ENCODE measurements around the gene MRFAP1L1.
"Not testable (repeated sequence)": the region's sequence is repeated elsewhere in the genome, so short reads cannot be mapped to it uniquely, and the experiment has no call there.

Gene MRFAP1L1

DNA sequence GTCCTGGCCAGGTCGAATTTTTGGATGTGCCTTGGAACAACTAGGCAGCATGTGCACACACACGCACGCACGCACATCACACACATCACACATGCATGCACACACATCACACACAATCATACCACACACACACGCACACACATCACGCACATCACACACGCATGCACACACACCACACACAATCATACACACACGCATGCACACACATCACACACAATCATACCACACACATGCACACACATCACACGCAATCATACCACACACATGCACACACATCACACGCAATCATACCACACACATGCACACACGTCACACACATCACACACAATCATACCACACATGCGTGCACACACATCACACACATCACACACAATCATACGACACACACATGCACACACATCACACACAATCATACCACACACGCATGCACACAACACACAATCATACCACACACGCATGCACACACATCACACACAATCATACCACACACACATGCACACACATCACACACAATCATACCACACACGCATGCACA lies 15.8 kb upstream of the MRFAP1L1 start:
- DNase-seq, ATAC-seq, H3K27me3 Mint-ChIP-seq, H3K27ac Mint-ChIP-seq, H3K4me3 Mint-ChIP-seq, H3K9me3 Mint-ChIP-seq: not testable (repeated sequence)
- peaks cover 16% of the 10 kb centered on the region for H3K4me1 Mint-ChIP-seq

DNA sequence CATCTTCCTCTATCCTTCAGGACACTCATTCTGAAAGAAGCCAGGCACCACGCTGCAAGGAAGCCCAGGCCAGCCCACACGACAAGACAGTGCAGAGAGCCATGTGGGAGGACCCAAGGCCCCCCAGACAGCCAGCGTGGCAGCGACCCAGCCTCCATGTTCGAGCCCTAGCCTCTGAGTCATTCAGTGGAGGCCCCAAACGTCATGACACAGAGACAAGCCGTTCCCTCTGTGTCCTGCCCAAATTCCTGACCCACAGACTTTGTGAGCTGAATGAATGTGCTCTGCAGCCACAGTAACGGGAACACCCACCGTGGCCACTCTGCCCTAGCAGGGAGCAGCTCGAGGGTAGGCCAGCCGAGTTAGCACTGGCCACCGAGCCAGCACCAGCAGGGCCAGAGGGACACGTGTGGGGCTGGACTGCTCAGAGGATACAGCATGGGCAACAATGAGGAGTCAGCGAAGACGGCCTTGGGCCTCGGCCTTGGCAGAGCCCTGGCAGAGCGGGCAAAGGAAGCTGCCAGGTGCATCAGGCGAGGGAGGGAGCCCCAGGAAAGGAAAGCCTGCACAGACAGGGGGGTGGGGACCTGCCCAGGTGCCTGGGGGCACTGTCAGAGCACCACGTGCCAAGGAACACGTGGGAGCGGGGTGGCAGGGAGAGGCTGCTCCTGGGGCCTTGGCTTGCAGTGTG lies 14.9 kb upstream of the MRFAP1L1 start:
- no peaks in the 10 kb centered on the region for H3K27me3 Mint-ChIP-seq
- ATAC-seq (no peak), DNase-seq (no peak)
- H3K9me3 Mint-ChIP-seq = no peaks in the 10 kb centered on the region
- H3K4me3 Mint-ChIP-seq = no peak overlapping the region
- peaks cover 23% of the 10 kb centered on the region for H3K4me1 Mint-ChIP-seq
- H3K27ac Mint-ChIP-seq = no peak overlapping the region

DNA sequence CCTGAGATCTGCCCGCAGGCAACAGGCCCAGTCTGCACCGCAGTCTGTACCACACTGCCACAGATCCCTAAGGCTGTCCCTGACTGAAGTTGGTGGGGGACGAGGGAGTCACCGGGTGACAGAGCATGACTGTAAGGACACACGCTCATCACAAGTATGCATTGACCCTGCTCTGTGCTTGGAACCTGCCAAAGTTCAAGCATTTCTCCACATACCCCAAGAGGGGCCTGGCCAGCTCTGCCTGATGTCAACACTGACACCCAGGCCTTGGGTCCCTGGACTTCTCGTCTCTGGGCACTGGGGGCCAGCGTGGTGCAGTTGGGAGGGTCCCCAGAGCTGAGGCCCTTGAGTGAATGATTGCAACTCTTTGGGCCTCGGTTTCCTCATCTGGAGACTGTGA lies 14.2 kb upstream of the MRFAP1L1 start:
- H3K4me3 Mint-ChIP-seq = no peak overlapping the region
- H3K4me1 Mint-ChIP-seq = peaks cover 27% of the 10 kb centered on the region
- H3K27ac Mint-ChIP-seq = no peak overlapping the region
- H3K9me3 Mint-ChIP-seq = no peaks in the 10 kb centered on the region
- ATAC-seq (no peak), DNase-seq (no peak)
- H3K27me3 Mint-ChIP-seq = no peaks in the 10 kb centered on the region

DNA sequence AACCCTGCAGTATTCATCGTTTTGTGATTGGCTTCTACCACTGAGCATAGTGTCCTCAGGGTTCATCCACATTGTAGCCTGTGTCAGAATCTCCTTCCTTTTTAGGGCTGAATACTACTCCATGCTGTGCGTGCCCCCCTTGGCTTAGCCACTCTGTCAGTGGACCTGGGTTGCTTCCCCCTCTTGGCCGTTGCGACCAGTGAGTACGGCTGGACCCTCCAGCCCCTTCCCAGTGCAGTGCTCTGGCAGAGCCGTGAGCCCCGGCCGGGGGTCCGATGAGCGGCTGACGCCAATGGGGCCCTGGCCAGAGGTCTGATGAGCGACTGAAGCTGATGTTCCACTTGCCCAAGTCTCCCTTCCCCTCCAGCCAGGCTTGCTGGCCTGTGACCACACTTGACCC lies 13.2 kb upstream of the MRFAP1L1 start:
- DNase-seq (no peak), ATAC-seq (no peak)
- peaks cover 28% of the 10 kb centered on the region for H3K4me1 Mint-ChIP-seq
- H3K27me3 Mint-ChIP-seq = no peaks in the 10 kb centered on the region
- H3K27ac Mint-ChIP-seq = no peak overlapping the region
- no peaks in the 10 kb centered on the region for H3K9me3 Mint-ChIP-seq
- H3K4me3 Mint-ChIP-seq = no peak overlapping the region

DNA sequence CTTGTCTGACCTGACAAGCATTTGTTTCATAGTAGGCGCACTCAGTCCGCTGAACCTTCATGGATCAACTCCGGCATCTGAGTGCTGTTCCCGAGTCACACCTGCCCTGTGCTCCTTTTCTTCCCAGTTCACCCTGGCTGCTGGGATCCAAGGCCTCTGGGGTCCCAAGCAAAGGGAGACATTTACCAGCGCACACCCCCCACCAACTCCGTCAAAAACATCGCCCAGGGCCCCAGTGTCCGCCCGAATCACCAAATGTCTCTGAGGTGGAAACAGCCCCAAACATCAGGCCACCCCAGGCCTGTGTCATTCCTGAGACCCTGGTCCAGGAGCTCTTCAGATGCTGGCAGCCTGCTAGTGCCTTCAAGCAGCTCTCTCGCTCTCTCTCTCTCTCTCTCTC lies 11.5 kb upstream of the MRFAP1L1 start:
- ATAC-seq (no peak), DNase-seq (no peak)
- Mint-ChIP-seq H3K4me1 (peaks cover 26% of the 10 kb centered on the region), H3K27me3 (no peaks in the 10 kb centered on the region), H3K4me3 (no peak overlapping the region), H3K27ac (no peak overlapping the region), H3K9me3 (no peaks in the 10 kb centered on the region)

DNA sequence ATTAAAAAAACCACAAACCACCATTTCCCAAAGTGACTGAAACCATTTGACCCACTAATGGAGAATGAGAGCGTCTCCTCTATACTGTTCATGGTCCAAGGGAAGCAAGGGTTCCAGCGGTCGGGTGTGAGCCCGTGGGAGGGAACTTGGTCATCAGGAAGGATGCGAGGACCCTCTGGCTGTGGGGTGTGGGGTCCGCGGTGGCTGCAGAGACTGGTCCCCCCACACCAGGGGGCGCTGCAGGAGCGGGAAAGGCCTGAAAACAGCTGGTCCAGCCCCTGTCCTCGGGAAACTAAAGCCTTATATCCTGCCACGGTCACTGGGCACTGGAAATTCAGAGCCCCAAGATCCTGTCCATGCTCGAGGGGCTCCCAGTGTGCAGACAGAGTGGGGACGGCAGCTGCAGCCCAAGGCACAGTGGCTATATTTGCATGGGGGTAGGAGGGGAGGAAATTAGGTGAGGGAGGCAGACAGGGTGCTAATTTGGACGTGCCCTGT lies 10.6 kb upstream of the MRFAP1L1 start:
- no peaks in the 10 kb centered on the region for H3K27me3 Mint-ChIP-seq
- DNase-seq (peak; percentile 77 to 82), ATAC-seq (peak; percentile 61)
- H3K9me3 Mint-ChIP-seq = no peaks in the 10 kb centered on the region
- peak overlapping the region in 1 of 2 donors; percentile 48 for H3K27ac Mint-ChIP-seq
- peaks cover 34% of the 10 kb centered on the region for H3K4me1 Mint-ChIP-seq
- peak overlapping the region; percentile 77 to 79 for H3K4me3 Mint-ChIP-seq

DNA sequence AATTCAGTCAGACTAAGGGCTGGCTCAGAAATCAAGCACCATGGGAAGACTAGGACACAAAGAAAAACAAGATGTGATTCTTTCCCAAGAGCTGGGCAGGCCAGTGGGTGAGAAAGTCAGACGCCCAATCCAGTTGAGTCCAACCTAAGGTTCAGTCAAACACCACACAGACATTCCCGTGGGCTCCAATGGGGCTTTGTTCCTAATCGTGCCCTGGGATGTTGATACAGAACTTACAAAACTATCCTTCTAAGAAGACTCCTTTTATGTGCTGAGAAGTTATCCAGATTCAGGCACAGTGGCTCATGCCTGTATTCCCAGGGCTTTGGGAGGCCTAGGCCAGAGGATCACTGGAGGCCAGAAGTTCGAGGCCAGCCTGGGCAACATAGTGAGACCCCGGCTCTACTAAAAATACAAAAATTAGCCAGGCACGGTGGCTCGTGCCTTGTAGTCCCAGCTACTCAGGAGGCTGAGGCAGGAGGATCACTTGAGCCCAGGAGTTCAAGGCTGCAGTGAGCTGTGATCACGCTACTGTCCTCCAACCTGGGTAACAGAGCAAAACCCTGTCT lies 10.0 kb upstream of the MRFAP1L1 start:
- no peak overlapping the region for H3K4me3 Mint-ChIP-seq
- H3K27me3 Mint-ChIP-seq = no peaks in the 10 kb centered on the region
- peaks cover 34% of the 10 kb centered on the region for H3K4me1 Mint-ChIP-seq
- H3K9me3 Mint-ChIP-seq = no peaks in the 10 kb centered on the region
- no peak for ATAC-seq
- H3K27ac Mint-ChIP-seq = no peak overlapping the region
- DNase-seq = no peak

DNA sequence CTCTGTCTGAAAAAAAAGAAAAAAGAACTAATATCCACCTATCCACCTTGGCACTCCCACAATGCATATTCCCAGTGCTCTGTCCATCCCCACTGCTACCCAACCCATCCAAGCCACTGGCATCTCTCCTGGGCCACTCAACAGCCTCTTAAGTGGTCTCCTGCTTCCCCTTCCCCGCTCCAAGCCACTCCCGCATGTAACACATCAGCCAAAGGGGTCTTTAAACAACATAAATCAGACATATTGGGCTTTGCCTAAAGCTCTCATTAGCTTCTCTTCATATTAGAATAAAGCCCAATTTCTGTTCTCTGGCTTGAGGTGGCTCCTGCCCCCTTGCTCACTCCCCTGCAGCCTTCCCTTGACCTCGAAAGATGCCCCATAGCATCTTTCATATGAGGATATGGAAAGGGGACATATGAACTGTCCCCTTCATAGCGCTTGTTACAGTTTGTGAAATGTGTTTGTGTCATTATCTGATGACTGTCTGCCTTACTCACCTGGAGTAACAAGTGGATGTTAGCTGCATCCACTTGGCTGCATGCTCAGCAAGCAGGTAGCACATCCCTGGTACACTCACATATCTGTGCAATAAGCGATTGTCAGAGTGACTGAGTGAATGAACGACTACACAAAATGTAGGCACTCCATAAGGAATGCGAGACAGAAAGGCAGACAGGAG lies 9.4 kb upstream of the MRFAP1L1 start:
- ATAC-seq (no peak), DNase-seq (no peak)
- Mint-ChIP-seq H3K27ac (no peak overlapping the region), H3K9me3 (no peaks in the 10 kb centered on the region), H3K4me1 (peaks cover 34% of the 10 kb centered on the region), H3K4me3 (peak overlapping the region in 1 of 2 donors; percentile 42), H3K27me3 (no peaks in the 10 kb centered on the region)

DNA sequence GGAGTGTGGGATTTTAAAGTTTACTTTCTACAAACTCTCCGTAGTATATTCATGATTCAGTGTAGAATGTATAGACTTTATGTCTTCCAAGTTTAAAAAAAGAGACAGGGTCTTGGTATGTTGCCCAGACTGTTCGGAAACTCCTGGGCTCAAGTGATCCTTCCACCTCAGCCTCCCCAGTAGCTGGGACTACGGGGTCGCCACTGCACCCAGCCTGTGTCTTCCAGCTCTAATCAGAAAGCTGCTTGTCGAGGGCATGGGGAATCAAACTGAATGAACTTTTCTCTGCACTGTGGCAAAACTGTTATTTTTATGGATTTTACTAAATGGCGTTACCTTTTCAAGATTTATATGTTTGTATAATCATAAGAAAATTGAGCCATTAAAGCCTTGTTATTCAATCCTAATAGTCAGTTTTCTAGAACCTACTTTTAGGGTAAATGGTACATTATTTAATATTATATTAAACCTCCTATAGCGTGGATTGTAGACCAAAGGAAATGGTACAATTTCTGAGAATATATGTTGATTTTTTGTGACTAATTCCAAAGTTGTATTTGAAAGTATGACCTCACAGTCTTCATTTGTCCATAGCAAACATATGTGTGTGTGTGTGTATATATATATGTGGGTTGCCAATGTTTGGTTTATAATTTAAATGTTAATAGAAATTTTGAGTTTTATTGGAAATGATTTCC lies 7.4 kb upstream of the MRFAP1L1 start:
- no peak for ATAC-seq
- no peaks in the 10 kb centered on the region for H3K9me3 Mint-ChIP-seq
- no peak for DNase-seq
- H3K4me3 Mint-ChIP-seq = peak overlapping the region; percentile 92 to 95
- peak overlapping the region; percentile 89 to 96 for H3K27ac Mint-ChIP-seq
- H3K27me3 Mint-ChIP-seq = no peaks in the 10 kb centered on the region
- H3K4me1 Mint-ChIP-seq = peaks cover 34% of the 10 kb centered on the region

DNA sequence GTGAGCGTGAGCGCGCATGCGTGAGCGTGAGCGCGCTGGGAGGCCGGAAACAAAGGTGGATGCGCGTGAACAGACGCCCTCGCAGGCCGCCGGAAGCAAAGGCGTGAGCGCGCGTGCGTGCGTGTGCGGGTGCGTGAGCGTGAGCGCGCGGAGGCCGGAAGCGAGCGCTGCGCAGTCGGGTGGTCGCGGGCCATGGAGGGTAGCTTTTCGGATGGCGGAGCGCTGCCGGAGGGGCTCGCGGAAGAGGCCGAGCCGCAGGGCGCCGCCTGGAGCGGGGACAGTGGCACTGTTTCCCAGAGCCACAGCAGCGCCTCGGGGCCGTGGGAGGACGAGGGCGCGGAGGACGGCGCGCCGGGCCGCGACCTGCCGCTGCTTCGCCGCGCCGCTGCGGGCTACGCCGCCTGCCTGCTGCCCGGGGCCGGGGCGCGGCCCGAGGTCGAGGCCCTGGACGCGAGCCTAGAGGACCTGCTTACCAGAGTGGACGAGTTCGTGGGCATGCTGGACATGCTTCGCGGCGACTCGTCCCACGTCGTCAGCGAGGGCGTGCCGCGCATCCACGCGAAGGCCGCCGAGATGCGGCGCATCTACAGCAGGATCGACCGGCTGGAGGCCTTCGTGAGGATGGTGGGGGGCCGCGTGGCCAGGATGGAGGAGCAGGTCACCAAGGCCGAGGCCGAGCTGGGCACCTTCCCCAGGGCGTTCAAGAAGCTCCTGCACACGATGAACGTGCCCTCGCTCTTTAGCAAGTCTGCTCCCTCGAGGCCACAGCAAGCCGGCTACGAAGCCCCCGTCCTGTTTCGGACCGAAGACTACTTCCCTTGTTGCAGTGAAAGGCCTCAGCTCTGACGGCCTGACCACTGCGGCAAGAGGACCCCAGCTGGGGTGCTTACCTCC lies 6.6 kb upstream of the MRFAP1L1 start, which contains the start of gene BLOC1S4:
BLOC1S4 (plus strand) TSS at position 157 of the 894 bp plus-strand sequence; CDS start at position 193, 36 bp downstream.
- H3K27ac Mint-ChIP-seq = peak within 1 kb of the TSS; percentile 95 to 98
- H3K27me3 Mint-ChIP-seq = no peaks in the 10 kb centered on the region
- H3K9me3 Mint-ChIP-seq = no peaks in the 10 kb centered on the region
- peak; percentile 88 for ATAC-seq
- DNase-seq = peak; percentile 90 to 91
- H3K4me3 Mint-ChIP-seq = peak within 1 kb of the TSS; percentile 92 to 95
- H3K4me1 Mint-ChIP-seq = peaks cover 38% of the 10 kb centered on the region

DNA sequence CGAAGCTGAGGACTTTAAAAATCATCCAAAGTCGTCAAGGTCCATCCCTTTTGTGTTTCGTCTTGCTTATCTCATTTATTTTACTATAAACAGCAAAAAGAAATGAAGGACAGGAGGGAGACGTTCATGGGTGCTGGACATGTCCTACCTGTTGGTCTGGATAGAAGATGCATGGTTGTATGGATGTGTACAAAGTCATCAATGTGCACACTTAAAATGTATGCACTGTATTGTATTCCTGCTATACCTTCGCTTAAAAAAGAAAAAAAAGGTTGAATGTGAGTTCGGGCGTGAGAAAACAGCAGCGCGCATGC lies 6.0 kb upstream of the MRFAP1L1 start:
- peak overlapping the region; percentile 95 to 98 for H3K27ac Mint-ChIP-seq
- no peak for ATAC-seq
- DNase-seq = no peak
- H3K4me3 Mint-ChIP-seq = peak overlapping the region; percentile 92 to 95
- H3K4me1 Mint-ChIP-seq = peaks cover 41% of the 10 kb centered on the region
- H3K27me3 Mint-ChIP-seq = no peaks in the 10 kb centered on the region
- no peaks in the 10 kb centered on the region for H3K9me3 Mint-ChIP-seq

DNA sequence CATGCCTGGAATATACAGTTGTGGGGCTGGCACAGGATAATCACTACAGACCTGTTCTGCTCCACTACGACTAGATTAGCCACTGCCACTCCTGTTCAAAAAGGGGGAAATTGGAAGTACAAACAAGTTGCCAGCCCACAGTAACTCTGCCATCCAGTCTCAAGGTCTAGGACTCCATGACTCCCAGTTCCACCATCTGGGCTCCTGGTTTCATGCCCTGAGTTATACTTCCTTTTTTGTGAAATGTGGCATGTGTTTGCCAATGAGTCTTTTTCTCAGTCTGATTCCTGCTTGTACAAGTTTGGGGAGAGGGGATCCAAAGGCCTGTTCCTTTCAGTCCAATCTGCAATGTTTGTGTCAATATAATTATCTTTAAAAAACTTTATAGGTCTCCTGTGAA lies 5.3 kb upstream of the MRFAP1L1 start:
- Mint-ChIP-seq H3K27me3 (no peaks in the 10 kb centered on the region), H3K9me3 (no peaks in the 10 kb centered on the region), H3K4me1 (peaks cover 41% of the 10 kb centered on the region), H3K27ac (no peak overlapping the region), H3K4me3 (peak overlapping the region; percentile 8 to 43)
- ATAC-seq (no peak), DNase-seq (no peak)

DNA sequence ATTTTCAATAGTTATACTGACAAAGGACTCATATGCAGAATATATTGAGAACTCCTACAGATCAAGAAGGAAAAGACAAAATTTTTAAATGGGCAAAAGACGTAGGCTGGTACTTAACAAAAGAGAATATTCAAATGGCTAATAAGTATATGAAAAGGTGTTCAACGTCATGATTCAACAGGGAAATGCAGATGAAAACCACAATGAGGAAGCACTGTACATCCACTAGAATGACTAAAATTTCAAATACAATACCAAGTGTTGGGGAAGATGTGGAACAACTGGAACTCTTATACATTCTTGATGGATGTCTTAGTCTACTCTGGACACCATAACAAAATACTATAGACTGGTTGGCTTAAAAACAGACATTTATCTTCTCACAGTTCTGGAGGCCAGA lies 1.3 kb upstream of the MRFAP1L1 start:
- peaks cover 56% of the 10 kb centered on the region for H3K4me1 Mint-ChIP-seq
- H3K9me3 Mint-ChIP-seq = no peaks in the 10 kb centered on the region
- no peak for ATAC-seq
- H3K4me3 Mint-ChIP-seq = no peak overlapping the region
- no peaks in the 10 kb centered on the region for H3K27me3 Mint-ChIP-seq
- no peak for DNase-seq
- no peak overlapping the region for H3K27ac Mint-ChIP-seq

DNA sequence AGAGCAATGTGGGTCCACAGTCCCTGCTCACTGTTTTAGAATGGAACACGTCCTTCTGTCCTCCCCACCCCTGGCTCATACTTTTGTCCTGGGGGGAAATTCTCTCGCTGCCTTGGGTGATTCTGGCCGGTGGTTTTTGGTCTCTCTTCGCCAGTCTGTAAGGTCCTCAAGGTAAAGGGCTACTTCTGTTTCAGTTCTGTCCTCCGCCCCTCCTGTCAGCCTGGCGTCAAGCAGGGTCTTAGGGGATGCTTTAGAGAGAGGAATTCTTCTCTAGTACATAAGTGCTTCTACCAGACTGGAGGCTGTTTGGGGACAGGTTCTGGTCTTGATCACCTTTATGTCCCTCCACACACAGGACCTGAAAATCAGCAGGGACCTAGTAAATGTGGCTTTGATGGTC lies 617 bp upstream of the MRFAP1L1 start:
- no peak for ATAC-seq
- H3K4me1 Mint-ChIP-seq = peaks cover 56% of the 10 kb centered on the region
- DNase-seq = no peak
- H3K27me3 Mint-ChIP-seq = no peaks in the 10 kb centered on the region
- H3K4me3 Mint-ChIP-seq = peak overlapping the region; percentile 98
- no peaks in the 10 kb centered on the region for H3K9me3 Mint-ChIP-seq
- peak overlapping the region; percentile 79 to 95 for H3K27ac Mint-ChIP-seq

DNA sequence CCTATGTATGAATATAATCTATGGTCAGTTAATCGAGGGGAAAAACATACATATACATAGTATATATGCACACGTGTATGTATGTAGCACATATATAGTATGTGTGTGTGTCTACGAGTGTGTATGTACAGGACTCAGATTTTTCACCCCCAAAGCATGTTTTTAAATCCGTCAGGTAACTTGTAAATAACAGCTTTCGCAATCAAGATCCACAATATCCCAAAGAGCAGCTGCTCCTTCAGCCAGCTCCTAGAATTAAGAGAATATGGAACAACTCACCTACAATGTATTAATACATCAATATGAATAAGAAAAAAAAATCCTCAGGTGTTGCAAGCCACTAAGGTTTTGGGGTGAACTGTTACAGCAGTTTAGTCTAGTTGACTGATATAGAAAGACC lies 3.5 kb downstream of the MRFAP1L1 start:
- H3K27me3 Mint-ChIP-seq = no peaks in the 10 kb centered on the region
- peaks cover 73% of the 10 kb centered on the region for H3K4me1 Mint-ChIP-seq
- no peak for ATAC-seq
- DNase-seq = no peak
- H3K4me3 Mint-ChIP-seq = peak overlapping the region in 1 of 2 donors; percentile 81
- H3K9me3 Mint-ChIP-seq = peaks cover 0 to 5% of the 10 kb centered on the region in 2 donors
- H3K27ac Mint-ChIP-seq = peak overlapping the region in 1 of 2 donors; percentile 95

Measured in stimulated activated naive CD8-positive, alpha-beta T cell treated with anti-CD3 and anti-CD28 coated beads, Interleukin-15, amount 100 ng/mL, for 72 hours (primary cell).